ENCODE results near the gene MYOM3. TPM values are rescaled to one million over a fixed set of nuclear protein-coding genes. Genes with fewer than 3 reads are reported as not detected.
"Not testable (repeated sequence)": the region's sequence is repeated elsewhere in the genome, so short reads cannot be mapped to it uniquely, and the experiment has no call there.

The MYOM3 gene
- total RNA-seq, 1 experiment from 2014 or later, result 0.03 TPM

- peak; percentile 1 for DNase-seq
- Histone ChIP-seq H3K27me3 (ENCODE audit: control insufficient read depth, insufficient read depth, low read length) (no peaks in the 10 kb centered on the region), H3K36me3 (replicated peaks; ENCODE audit: control insufficient read depth, insufficient read depth, low read length) (no peaks in the 10 kb centered on the region), H3K4me3 (ENCODE audit: insufficient read depth, low read depth, low read length) (no peak overlapping the region)
These were observed 64.8 kb downstream of the MYOM3 start for GRCh38 chr1:24047110-24047477.

DNA sequence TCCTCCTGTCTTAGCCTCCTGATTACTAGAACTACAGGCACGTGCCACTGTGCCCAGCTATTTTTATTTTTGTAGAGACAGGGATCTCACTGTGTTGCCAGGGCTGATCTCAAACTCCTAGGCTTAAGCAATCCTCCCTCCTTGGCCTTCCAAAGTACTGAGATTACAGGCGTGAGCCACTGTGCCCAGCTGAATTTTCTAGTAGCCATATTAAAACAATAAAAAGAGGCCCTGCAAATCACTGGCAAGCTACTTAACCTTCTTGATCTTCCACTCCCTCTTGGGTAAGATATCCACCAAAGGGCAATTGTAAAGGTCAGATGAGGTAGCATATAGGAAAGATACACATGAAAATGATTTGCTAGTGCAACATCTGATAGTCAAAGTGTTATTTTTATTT, 66.2 kb downstream of the MYOM3 start:
- DNase-seq, result no peak
- H3K4me3 ChIP-seq (ENCODE audit: insufficient read depth, low read depth, low read length), result no peak overlapping the region
- H3K27me3 ChIP-seq (ENCODE audit: control insufficient read depth, insufficient read depth, low read length), result no peaks in the 10 kb centered on the region
- no peaks in the 10 kb centered on the region for H3K36me3 ChIP-seq (replicated peaks; ENCODE audit: control insufficient read depth, insufficient read depth, low read length)

- not testable (repeated sequence) for DNase-seq; H3K4me3 ChIP-seq (ENCODE audit: insufficient read depth, low read depth, low read length); H3K27me3 ChIP-seq (ENCODE audit: control insufficient read depth, insufficient read depth, low read length); H3K36me3 ChIP-seq (replicated peaks; ENCODE audit: control insufficient read depth, insufficient read depth, low read length)
These were observed 67.3 kb downstream of the MYOM3 start for GRCh38 chr1:24044672-24045071.

DNA sequence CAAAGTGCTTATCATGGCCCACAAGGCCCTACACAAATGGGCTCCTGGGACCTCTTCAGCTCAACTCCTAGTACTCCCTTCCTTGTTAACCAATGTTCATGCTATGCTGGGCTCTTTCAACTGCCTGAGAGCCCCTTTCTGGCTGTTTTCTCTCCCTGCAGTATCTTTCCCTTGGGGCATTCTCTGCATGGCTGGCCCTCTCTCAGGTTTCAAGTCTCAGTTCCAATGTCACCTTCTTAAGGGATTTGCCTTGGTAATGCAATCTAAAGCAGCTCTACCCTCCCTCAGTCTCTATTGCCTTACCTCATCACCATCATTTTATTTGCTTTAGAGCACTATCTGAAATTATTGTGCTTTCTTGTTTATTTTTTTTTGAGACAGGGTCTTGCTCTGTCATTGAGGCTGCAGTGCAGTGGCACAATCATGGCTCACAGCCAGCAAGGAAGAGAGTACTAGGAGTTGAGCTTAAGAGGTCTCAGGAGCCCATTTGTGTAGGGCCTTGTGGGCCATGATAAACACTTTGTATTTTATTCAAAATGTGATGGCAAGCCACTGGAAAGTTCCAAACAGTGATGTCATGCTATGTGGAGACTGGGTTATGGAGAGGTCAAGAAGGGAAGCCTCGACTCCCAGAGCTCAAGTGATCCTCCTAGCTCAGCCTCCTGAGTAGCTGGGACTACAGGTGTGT, 68.4 kb downstream of the MYOM3 start:
- peak; percentile 2 for DNase-seq
- Histone ChIP-seq H3K36me3 (replicated peaks; ENCODE audit: control insufficient read depth, insufficient read depth, low read length) (no peaks in the 10 kb centered on the region), H3K4me3 (ENCODE audit: insufficient read depth, low read depth, low read length) (no peak overlapping the region), H3K27me3 (ENCODE audit: control insufficient read depth, insufficient read depth, low read length) (no peaks in the 10 kb centered on the region)

DNA sequence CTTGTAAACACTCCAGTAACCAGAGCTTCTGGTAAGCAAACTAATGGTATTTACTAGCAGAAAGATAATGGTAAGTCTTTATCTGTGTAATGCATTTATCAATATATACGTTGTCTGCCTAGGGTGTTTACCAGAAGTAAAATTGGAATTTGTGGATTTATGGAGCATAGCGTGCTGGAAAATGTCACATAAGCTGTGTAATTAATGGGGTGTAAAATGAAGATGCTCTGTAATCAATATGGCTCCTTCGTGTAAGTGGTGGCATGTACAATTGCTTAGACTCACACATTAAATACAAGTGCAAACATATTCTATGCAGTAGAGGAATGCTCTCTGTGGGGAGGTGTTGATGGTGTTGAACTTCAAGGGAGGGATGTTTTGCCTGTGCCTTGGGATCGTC, 69.6 kb downstream of the MYOM3 start:
- Histone ChIP-seq H3K27me3 (ENCODE audit: control insufficient read depth, insufficient read depth, low read length) (no peaks in the 10 kb centered on the region), H3K36me3 (replicated peaks; ENCODE audit: control insufficient read depth, insufficient read depth, low read length) (no peaks in the 10 kb centered on the region), H3K4me3 (ENCODE audit: insufficient read depth, low read depth, low read length) (no peak overlapping the region)
- DNase-seq, result peak; percentile 1

DNA sequence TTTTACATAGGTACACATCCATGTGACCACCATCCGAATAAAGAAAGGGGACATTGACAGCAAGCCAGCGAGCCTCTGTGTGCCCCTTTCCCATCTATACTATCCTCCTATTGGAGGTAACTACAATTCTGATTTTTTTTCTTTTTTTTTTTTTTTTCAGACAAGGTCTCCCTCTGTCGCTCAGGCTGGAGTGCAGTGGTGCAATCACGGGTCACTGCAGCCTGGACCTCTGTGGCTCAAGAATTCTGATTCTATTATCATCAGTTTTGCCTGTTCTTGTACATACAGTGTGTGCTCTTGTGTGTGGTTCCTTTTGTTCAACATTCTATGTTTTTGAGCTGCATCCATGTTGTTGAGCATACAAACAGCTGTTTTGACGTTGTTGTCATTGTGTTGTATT, 75.8 kb downstream of the MYOM3 start:
- peak; percentile 7 for DNase-seq
- no peaks in the 10 kb centered on the region for H3K27me3 ChIP-seq (ENCODE audit: control insufficient read depth, insufficient read depth, low read length)
- no peaks in the 10 kb centered on the region for H3K36me3 ChIP-seq (replicated peaks; ENCODE audit: control insufficient read depth, insufficient read depth, low read length)
- no peak overlapping the region for H3K4me3 ChIP-seq (ENCODE audit: insufficient read depth, low read depth, low read length)

GRCh38 chr1:24032981-24033380, 79.0 kb downstream of the MYOM3 start:
- DNase-seq, result no peak
- H3K27me3 ChIP-seq (ENCODE audit: control insufficient read depth, insufficient read depth, low read length), result no peaks in the 10 kb centered on the region
- H3K4me3 ChIP-seq (ENCODE audit: insufficient read depth, low read depth, low read length), result no peak overlapping the region
- H3K36me3 ChIP-seq (replicated peaks; ENCODE audit: control insufficient read depth, insufficient read depth, low read length), result no peaks in the 10 kb centered on the region

DNA sequence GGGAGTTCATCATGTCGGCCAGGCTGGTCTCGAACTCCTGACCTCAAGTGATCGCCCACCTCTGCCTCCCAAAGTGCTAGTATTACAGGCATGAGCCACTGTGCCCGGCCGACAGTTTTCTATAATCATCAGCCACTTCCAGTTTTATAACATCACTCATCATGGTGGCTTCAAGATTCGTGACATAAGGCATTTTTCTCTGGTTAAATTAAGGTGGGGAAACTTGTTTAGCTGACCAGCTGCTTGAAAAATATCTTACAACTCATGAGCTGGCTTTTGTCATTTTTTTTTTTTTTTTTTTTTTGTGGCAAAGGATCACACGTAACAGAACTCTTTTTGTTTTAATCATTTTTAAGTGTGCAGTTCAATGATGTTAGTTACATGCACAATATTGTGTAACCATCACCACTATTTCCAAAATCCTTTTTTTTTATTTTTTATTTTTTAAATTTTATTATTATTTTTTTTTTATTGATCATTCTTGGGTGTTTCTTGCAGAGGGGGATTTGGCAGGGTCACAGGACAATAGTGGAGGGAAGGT, 80.9 kb downstream of the MYOM3 start:
- H3K36me3 ChIP-seq (replicated peaks; ENCODE audit: control insufficient read depth, insufficient read depth, low read length); DNase-seq; H3K27me3 ChIP-seq (ENCODE audit: control insufficient read depth, insufficient read depth, low read length); H3K4me3 ChIP-seq (ENCODE audit: insufficient read depth, low read depth, low read length): not testable (repeated sequence)

DNA sequence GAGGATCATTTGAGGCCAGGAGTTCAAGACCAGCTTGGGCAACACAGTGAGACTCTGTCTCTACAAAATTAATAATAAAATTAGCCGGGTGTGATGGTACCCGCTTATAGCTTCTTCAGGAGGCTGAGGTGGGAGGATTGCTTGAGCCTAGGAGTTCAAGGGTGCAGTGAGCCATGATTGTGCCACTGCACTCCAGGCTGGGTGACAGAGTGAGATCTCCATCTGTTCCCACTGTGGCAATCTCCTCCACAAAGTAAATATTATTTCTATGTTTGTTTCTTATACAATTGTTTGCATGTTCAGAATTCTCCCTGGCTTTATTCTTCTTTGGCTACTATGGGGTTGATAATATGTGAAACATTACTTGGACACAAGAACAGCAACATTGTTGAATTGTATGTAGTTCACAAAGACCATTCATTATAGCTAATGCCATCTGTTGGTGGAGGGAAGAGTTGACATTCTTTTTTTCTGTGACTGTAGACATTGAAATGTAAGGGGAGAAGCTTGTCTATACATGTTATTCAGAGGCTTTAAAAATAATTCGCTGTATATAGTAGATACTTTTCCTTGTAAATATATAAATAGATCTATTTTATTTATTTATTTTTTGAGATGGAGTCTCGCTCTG, 84.0 kb downstream of the MYOM3 start:
- H3K4me3 ChIP-seq (ENCODE audit: insufficient read depth, low read depth, low read length), result no peak overlapping the region
- no peaks in the 10 kb centered on the region for H3K36me3 ChIP-seq (replicated peaks; ENCODE audit: control insufficient read depth, insufficient read depth, low read length)
- no peak for DNase-seq
- H3K27me3 ChIP-seq (ENCODE audit: control insufficient read depth, insufficient read depth, low read length), result no peaks in the 10 kb centered on the region

GRCh38 chr1:24022581-24023361, 89.2 kb downstream of the MYOM3 start:
- no peaks in the 10 kb centered on the region for H3K36me3 ChIP-seq (replicated peaks; ENCODE audit: control insufficient read depth, insufficient read depth, low read length)
- no peak for DNase-seq
- H3K27me3 ChIP-seq (ENCODE audit: control insufficient read depth, insufficient read depth, low read length), result no peaks in the 10 kb centered on the region
- no peak overlapping the region for H3K4me3 ChIP-seq (ENCODE audit: insufficient read depth, low read depth, low read length)

- Histone ChIP-seq H3K4me3 (ENCODE audit: insufficient read depth, low read depth, low read length) (no peak overlapping the region), H3K36me3 (replicated peaks; ENCODE audit: control insufficient read depth, insufficient read depth, low read length) (no peaks in the 10 kb centered on the region), H3K27me3 (ENCODE audit: control insufficient read depth, insufficient read depth, low read length) (no peaks in the 10 kb centered on the region)
- DNase-seq, result no peak
These were observed 90.3 kb downstream of the MYOM3 start for GRCh38 chr1:24021403-24022266.

- no peak overlapping the region for H3K4me3 ChIP-seq (ENCODE audit: insufficient read depth, low read depth, low read length)
- H3K36me3 ChIP-seq (replicated peaks; ENCODE audit: control insufficient read depth, insufficient read depth, low read length), result no peaks in the 10 kb centered on the region
- DNase-seq, result no peak
- no peaks in the 10 kb centered on the region for H3K27me3 ChIP-seq (ENCODE audit: control insufficient read depth, insufficient read depth, low read length)
These were observed 91.5 kb downstream of the MYOM3 start for GRCh38 chr1:24020470-24020869.

GRCh38 chr1:24020025-24020424, 91.9 kb downstream of the MYOM3 start:
- Histone ChIP-seq H3K27me3 (ENCODE audit: control insufficient read depth, insufficient read depth, low read length) (no peaks in the 10 kb centered on the region), H3K36me3 (replicated peaks; ENCODE audit: control insufficient read depth, insufficient read depth, low read length) (no peaks in the 10 kb centered on the region), H3K4me3 (ENCODE audit: insufficient read depth, low read depth, low read length) (no peak overlapping the region)
- no peak for DNase-seq

Data from H7 (cell line).